Measurements from ENCODE around the gene SQSTM1. TPM values are rescaled to one million over a fixed set of nuclear protein-coding genes. Genes with fewer than 3 reads are reported as not detected.
"Not testable (repeated sequence)": the region's sequence is repeated elsewhere in the genome, so short reads cannot be mapped to it uniquely, and the experiment has no call there.

Gene SQSTM1
- total RNA-seq, 1 donor from 2014 or later, result 194 TPM

DNA sequence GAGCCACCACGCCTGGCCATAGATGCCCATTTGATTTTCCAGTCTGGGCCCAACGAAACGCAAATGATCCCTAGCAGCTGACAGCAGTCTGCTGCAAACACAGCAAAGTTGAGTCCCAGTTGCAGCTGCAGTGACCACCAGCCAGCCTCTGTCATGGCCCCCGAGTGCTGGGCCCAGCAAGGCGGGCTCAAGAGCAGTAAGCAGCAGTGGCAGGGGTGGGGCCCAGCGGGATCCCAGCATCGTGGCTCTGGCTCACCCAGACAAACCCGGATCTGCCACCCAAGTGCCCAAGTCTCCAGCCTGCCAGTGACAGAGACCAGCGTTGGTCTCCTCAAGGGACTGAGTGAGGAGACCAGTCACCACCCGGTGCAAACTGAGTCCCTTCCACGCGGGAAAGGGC is 33.8 kb upstream of the SQSTM1 start:
- H3K4me1 Mint-ChIP-seq (ENCODE audit: low read depth), result no peaks in the 10 kb centered on the region
- no peaks in the 10 kb centered on the region for H3K36me3 Mint-ChIP-seq (ENCODE audit: low read depth)
- H3K4me3 Mint-ChIP-seq (ENCODE audit: low read depth), result no peak overlapping the region
- H3K9me3 Mint-ChIP-seq, result no peaks in the 10 kb centered on the region
- no peaks in the 10 kb centered on the region for H3K27me3 Mint-ChIP-seq (ENCODE audit: low read depth)
- no peak overlapping the region for H3K27ac Mint-ChIP-seq
- no peak for DNase-seq (ENCODE audit: low spot score)
- intact Hi-C loops (cut with micrococcal nuclease), result no loop called here

DNA sequence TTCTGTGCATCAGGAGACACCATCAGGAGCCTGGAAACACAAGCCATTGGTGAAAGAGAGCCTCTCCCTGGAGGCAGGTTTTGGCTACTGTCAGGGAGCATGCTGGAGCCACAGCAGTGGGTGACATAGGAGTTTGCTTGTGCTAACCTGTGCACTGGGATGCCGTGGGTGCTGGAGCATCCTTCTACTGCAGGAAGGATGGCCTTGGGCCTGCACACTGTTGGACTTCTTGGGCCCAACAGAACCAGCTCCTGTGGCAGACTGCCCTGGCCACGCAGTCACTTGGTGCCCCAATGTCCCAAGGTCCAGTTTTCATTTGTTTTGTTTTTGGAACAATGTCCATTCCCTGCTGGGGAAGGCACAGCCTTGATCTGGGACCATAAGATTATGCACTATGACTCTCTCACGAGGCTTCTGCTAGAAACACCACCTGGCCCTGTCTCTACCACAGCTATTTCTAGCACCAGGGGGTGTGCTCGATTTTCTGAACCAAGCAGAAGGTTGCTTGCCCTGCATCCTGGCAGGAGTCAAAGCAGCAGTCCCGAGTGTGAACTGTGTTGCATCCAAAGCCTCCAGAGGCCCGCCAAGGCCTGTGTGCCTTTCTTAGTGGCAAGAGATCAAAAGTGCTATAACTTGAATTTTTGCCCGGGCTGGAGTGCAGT is 32.4 kb upstream of the SQSTM1 start:
- H3K36me3 Mint-ChIP-seq (ENCODE audit: low read depth), result no peaks in the 10 kb centered on the region
- H3K27me3 Mint-ChIP-seq (ENCODE audit: low read depth), result no peaks in the 10 kb centered on the region
- H3K27ac Mint-ChIP-seq, result no peak overlapping the region
- intact Hi-C loops (cut with micrococcal nuclease), result no loop called here
- no peak overlapping the region for H3K4me3 Mint-ChIP-seq (ENCODE audit: low read depth)
- H3K4me1 Mint-ChIP-seq (ENCODE audit: low read depth), result peaks cover 3% of the 10 kb centered on the region
- DNase-seq (ENCODE audit: low spot score), result no peak
- H3K9me3 Mint-ChIP-seq, result no peaks in the 10 kb centered on the region

GRCh38 chr5:179789278-179789677 is 31.4 kb upstream of the SQSTM1 start:
- H3K4me3 Mint-ChIP-seq (ENCODE audit: low read depth); DNase-seq (ENCODE audit: low spot score); H3K27ac Mint-ChIP-seq; H3K9me3 Mint-ChIP-seq; intact Hi-C loops (cut with micrococcal nuclease); H3K27me3 Mint-ChIP-seq (ENCODE audit: low read depth); H3K36me3 Mint-ChIP-seq (ENCODE audit: low read depth); H3K4me1 Mint-ChIP-seq (ENCODE audit: low read depth): not testable (repeated sequence)

DNA sequence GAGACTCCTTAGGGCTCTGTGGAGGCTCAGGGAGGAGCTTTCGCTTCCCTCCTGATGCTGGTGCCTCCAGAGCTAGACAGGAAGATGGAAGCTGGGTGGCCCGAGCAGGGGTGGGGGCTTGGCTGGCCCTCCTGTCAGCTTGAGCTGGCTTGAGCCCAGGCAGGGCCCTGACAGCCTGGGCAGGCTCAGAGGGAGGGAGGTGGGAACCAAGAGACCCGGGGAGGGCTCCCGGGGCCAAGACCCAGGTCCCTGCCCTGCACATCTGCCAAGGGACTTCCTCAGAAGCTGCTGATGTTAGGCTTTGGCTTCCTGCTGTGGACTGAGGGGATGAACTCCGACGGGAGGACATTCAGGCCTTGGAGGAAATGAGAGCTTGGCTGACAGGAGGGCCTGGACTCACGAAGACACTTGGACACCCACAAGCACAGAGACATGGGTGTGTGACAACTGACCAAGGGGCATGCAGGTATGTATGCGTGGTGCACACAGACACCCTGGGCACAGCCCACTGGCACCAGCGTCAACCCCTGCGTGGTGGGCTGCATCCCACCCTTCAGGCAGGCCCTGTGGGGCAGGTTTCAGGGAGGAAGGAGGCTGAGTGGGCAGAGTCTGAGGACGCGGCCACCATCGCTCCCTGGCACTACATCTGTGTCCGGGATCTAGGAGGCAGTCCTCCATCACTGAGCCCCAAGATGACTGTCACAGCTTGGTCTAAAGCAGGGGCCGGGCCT is 28.7 kb upstream of the SQSTM1 start:
- Mint-ChIP-seq H3K9me3 (no peaks in the 10 kb centered on the region), H3K27me3 (ENCODE audit: low read depth) (no peaks in the 10 kb centered on the region), H3K4me1 (ENCODE audit: low read depth) (peaks cover 9% of the 10 kb centered on the region), H3K27ac (no peak overlapping the region), H3K4me3 (ENCODE audit: low read depth) (no peak overlapping the region), H3K36me3 (ENCODE audit: low read depth) (peaks cover 4% of the 10 kb centered on the region)
- no peak for DNase-seq (ENCODE audit: low spot score)
- intact Hi-C loops (cut with micrococcal nuclease), result no loop called here

DNA sequence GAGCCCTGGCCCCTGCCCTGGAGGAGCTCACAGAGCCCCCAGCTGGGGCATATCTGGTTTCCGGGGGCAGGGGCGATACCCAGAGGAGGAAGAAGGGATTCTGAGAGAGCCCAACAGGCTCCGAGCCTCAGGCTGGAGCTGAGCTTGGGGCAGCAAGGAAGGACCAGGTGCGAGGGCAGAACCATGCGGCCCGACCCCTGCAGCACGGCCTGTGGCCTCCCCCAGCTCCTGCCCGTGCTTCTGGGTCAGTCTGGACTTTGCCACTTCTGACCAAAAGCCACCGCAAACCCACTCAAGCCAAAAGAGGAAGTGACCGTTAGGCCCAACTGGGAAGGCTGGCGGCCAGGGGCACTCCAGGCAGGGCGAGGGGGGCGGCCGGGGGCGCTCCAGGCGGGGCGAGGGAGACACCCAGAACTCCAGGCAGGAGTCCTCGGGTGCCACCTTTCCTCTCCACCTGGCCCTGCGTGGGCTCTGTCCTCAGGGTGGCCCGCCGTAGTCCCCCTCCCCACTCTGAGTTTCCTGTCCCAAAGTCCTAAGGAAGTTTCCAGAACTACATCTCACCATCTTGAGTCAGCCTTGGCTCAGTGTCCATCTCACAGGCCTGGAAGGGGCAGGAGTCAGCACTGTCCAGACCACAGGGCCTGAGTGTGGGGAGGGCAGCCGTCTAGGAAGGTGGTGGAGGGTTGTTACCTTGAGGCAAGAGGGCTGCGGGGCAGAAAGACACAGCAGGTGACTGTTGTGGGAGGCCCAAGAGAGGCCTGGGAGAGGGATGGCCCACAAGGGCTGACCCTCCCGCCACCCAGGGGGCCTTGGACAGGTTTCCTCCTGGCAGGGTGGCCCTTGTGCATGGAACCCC is 27.9 kb upstream of the SQSTM1 start:
- DNase-seq (ENCODE audit: low spot score), result no peak
- Mint-ChIP-seq H3K4me3 (ENCODE audit: low read depth) (no peak overlapping the region), H3K9me3 (no peaks in the 10 kb centered on the region), H3K27me3 (ENCODE audit: low read depth) (no peaks in the 10 kb centered on the region), H3K27ac (no peak overlapping the region), H3K4me1 (ENCODE audit: low read depth) (peaks cover 9% of the 10 kb centered on the region), H3K36me3 (ENCODE audit: low read depth) (peaks cover 9% of the 10 kb centered on the region)
- intact Hi-C loops (cut with micrococcal nuclease), result no loop called here

- peaks cover 9% of the 10 kb centered on the region for H3K4me1 Mint-ChIP-seq (ENCODE audit: low read depth)
- peaks cover 9% of the 10 kb centered on the region for H3K36me3 Mint-ChIP-seq (ENCODE audit: low read depth)
- H3K9me3 Mint-ChIP-seq, result no peaks in the 10 kb centered on the region
- H3K4me3 Mint-ChIP-seq (ENCODE audit: low read depth), result peak within 1 kb of the TSS; percentile 58
- H3K27me3 Mint-ChIP-seq (ENCODE audit: low read depth), result no peaks in the 10 kb centered on the region
- intact Hi-C loops (cut with micrococcal nuclease), result no loop called here
- no peak within 1 kb of the TSS for H3K27ac Mint-ChIP-seq
- DNase-seq (ENCODE audit: low spot score), result no peak
Observed at GRCh38 chr5:179793468-179794139, 27.1 kb upstream of the SQSTM1 start, which contains the start of gene LTC4S. LTC4S (plus strand) TSS chr5:179793986; CDS start chr5:179794081, 95 bp downstream.

- no peaks in the 10 kb centered on the region for H3K9me3 Mint-ChIP-seq
- H3K27me3 Mint-ChIP-seq (ENCODE audit: low read depth), result no peaks in the 10 kb centered on the region
- peak overlapping the region; percentile 58 for H3K4me3 Mint-ChIP-seq (ENCODE audit: low read depth)
- intact Hi-C loops (cut with micrococcal nuclease), result no loop called here
- H3K27ac Mint-ChIP-seq, result no peak overlapping the region
- DNase-seq (ENCODE audit: low spot score), result no peak
- H3K4me1 Mint-ChIP-seq (ENCODE audit: low read depth), result peaks cover 9% of the 10 kb centered on the region
- H3K36me3 Mint-ChIP-seq (ENCODE audit: low read depth), result peaks cover 12% of the 10 kb centered on the region
Observed at GRCh38 chr5:179794171-179794570, 26.5 kb upstream of the SQSTM1 start.

DNA sequence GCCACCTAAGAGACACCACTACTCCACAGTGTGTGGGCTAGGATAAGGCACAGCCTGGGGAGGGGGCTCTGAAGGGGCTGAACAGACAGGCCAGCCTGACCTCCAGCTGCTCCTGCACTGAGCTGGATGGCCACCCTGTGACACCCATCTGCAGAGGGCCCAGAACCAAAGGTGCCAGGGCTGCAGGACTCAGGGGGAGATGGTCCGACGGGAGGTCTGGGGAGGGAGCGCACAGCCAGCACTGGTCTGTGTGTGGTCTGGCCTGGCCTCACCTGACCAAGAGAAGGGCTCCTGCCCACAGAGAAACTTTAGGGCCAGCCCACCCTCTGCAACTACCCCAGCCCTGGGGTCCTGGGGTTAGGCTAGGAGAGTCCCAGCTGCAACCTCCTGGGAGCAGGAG is 26.1 kb upstream of the SQSTM1 start:
- peaks cover 9% of the 10 kb centered on the region for H3K4me1 Mint-ChIP-seq (ENCODE audit: low read depth)
- no peak for DNase-seq (ENCODE audit: low spot score)
- no peaks in the 10 kb centered on the region for H3K9me3 Mint-ChIP-seq
- intact Hi-C loops (cut with micrococcal nuclease), result no loop called here
- no peak overlapping the region for H3K27ac Mint-ChIP-seq
- peak overlapping the region; percentile 58 for H3K4me3 Mint-ChIP-seq (ENCODE audit: low read depth)
- H3K36me3 Mint-ChIP-seq (ENCODE audit: low read depth), result peaks cover 16% of the 10 kb centered on the region
- no peaks in the 10 kb centered on the region for H3K27me3 Mint-ChIP-seq (ENCODE audit: low read depth)

GRCh38 chr5:179795049-179795862 is 25.4 kb upstream of the SQSTM1 start:
- intact Hi-C loops (cut with micrococcal nuclease), result no loop called here
- Mint-ChIP-seq H3K27me3 (ENCODE audit: low read depth) (no peaks in the 10 kb centered on the region), H3K36me3 (ENCODE audit: low read depth) (peaks cover 23% of the 10 kb centered on the region), H3K4me3 (ENCODE audit: low read depth) (peak overlapping the region; percentile 58), H3K9me3 (no peaks in the 10 kb centered on the region), H3K27ac (no peak overlapping the region), H3K4me1 (ENCODE audit: low read depth) (peaks cover 9% of the 10 kb centered on the region)
- DNase-seq (ENCODE audit: low spot score), result no peak

GRCh38 chr5:179795863-179796833 is 24.6 kb upstream of the SQSTM1 start:
- peaks cover 23% of the 10 kb centered on the region for H3K36me3 Mint-ChIP-seq (ENCODE audit: low read depth)
- intact Hi-C loops (cut with micrococcal nuclease), result loop anchor here (1.0 kb wide), 2 partner anchors 9 to 64 kb away; partner anchors contain the start of gene MAML1
- no peaks in the 10 kb centered on the region for H3K9me3 Mint-ChIP-seq
- H3K4me1 Mint-ChIP-seq (ENCODE audit: low read depth), result peaks cover 9% of the 10 kb centered on the region
- H3K27me3 Mint-ChIP-seq (ENCODE audit: low read depth), result no peaks in the 10 kb centered on the region
- DNase-seq (ENCODE audit: low spot score), result peak; percentile 63
- H3K4me3 Mint-ChIP-seq (ENCODE audit: low read depth), result peak overlapping the region; percentile 71
- no peak overlapping the region for H3K27ac Mint-ChIP-seq

Data from activated T-helper 2 cell treated with anti-CD3 and anti-CD28 coated beads, Interferon-gamma antibody, Interleukin-2, Interleukin-4, amounts not matched to agents 10 μg/mL and 5 μg/mL and 100 μg/mL, durations not matched to agents 14 hours and 24 hours and 36 hours (primary cell).